GDM1 (cell line): ENCODE results near the gene PCDHB6.
A peak's percentile ranks its signal among the peaks of the same experiment; 100 is the strongest.
"Not testable (repeated sequence)": the region's sequence is repeated elsewhere in the genome, so short reads cannot be mapped to it uniquely, and the experiment has no call there.

Experiments used
- DNase-seq: peaks from one replicate; lab custom pipeline; 2025; lab: John Stamatoyannopoulos, UW

PCDHB6 gene

GRCh38 chr5:141149812-141150211 lies at the start of gene PCDHB6:
Gene PCDHB6 (plus strand): TSS chr5:141150057. CDS start chr5:141150258, 201 bp downstream.
- no peak for DNase-seq

- peak; percentile 51 for DNase-seq
Measured at GRCh38 chr5:141100243-141100805, 49.5 kb upstream of the PCDHB6 start, which contains the start of gene PCDHB3. Gene PCDHB3 (plus strand): TSS chr5:141100473. CDS start chr5:141100650, 177 bp downstream.

GRCh38 chr5:141101059-141101458 lies 48.8 kb upstream of the PCDHB6 start:
- DNase-seq: no peak

GRCh38 chr5:141102070-141102469 lies 47.8 kb upstream of the PCDHB6 start:
- DNase-seq: not testable (repeated sequence)

- DNase-seq: not testable (repeated sequence)
Measured at GRCh38 chr5:141102471-141102870, 47.4 kb upstream of the PCDHB6 start.

GRCh38 chr5:141105350-141105749 lies 44.5 kb upstream of the PCDHB6 start:
- no peak for DNase-seq

GRCh38 chr5:141119250-141119649 lies 30.6 kb upstream of the PCDHB6 start:
- no peak for DNase-seq

GRCh38 chr5:141121563-141121962 lies 28.3 kb upstream of the PCDHB6 start, which contains the start of gene PCDHB4:
Gene PCDHB4 (plus strand): TSS chr5:141121818. CDS start chr5:141121999, 181 bp downstream.
- DNase-seq: no peak

- DNase-seq: no peak
Measured at GRCh38 chr5:141121985-141122384, 27.9 kb upstream of the PCDHB6 start.

GRCh38 chr5:141123396-141124135 lies 26.3 kb upstream of the PCDHB6 start:
- DNase-seq: not testable (repeated sequence)

- no peak for DNase-seq
Measured at GRCh38 chr5:141127305-141127704, 22.6 kb upstream of the PCDHB6 start.

GRCh38 chr5:141135030-141135717 lies 14.7 kb upstream of the PCDHB6 start, which contains the start of gene PCDHB5:
Gene PCDHB5 (plus strand): TSS chr5:141135206. CDS start chr5:141135435, 229 bp downstream.
- DNase-seq: no peak

GRCh38 chr5:141135718-141136266 lies 14.1 kb upstream of the PCDHB6 start:
- no peak for DNase-seq

GRCh38 chr5:141137346-141137745 lies 12.5 kb upstream of the PCDHB6 start:
- DNase-seq: not testable (repeated sequence)

- no peak for DNase-seq
Measured at GRCh38 chr5:141150224-141150992, 551 bp downstream of the PCDHB6 start.

- no peak for DNase-seq
Measured at GRCh38 chr5:141150993-141151325, 1.1 kb downstream of the PCDHB6 start.

GRCh38 chr5:141151632-141152031 lies 1.8 kb downstream of the PCDHB6 start:
- not testable (repeated sequence) for DNase-seq

- DNase-seq: not testable (repeated sequence)
Measured at GRCh38 chr5:141152096-141152495, 2.2 kb downstream of the PCDHB6 start.

GRCh38 chr5:141155540-141156374 lies 5.9 kb downstream of the PCDHB6 start:
- no peak for DNase-seq

- not testable (repeated sequence) for DNase-seq
Measured at GRCh38 chr5:141157356-141157755, 7.5 kb downstream of the PCDHB6 start.

- DNase-seq: not testable (repeated sequence)
Measured at GRCh38 chr5:141157901-141158300, 8.0 kb downstream of the PCDHB6 start.
